DOHH2 (cell line): ENCODE measurements around the gene MEGF8.

Experiments
- H3F3A ChIP-seq: fragments of 200-600 bp; sonication (generic), shearing (Covaris generic); 2 replicates; pipeline ENCODE4 v1.6.0; 2016; ENCODE audit warnings: antibody characterized with exemption, mild to moderate bottlenecking; ENCODE audit not compliant: control insufficient read depth, insufficient read depth
- H3K27ac ChIP-seq: fragments of 200-600 bp; sonication (generic); 2 replicates; pipeline ENCODE4 v1.5.1; 2014; ENCODE audit warnings: low read depth, mild to moderate bottlenecking, low read length, moderate library complexity
- H3K27me3 ChIP-seq: fragments of 200-600 bp; sonication (generic); 2 replicates; pipeline ENCODE4 v1.6.1; 2014; ENCODE audit warnings: mild to moderate bottlenecking, low read length, mixed read lengths; ENCODE audit not compliant: control insufficient read depth
- H3K36me3 ChIP-seq: fragments of 200-600 bp; sonication (generic); 2 replicates; pipeline ENCODE4 v1.6.1; 2014; ENCODE audit warnings: mild to moderate bottlenecking, low read length, moderate library complexity, mixed read lengths; ENCODE audit not compliant: control insufficient read depth
- H3K4me1 ChIP-seq: fragments of 200-600 bp; sonication (generic); 2 replicates; pipeline ENCODE4 v1.6.1; 2014; ENCODE audit warnings: mild to moderate bottlenecking, low read length, mixed read lengths; ENCODE audit not compliant: control insufficient read depth
- H3K4me2 ChIP-seq: fragments of 200-600 bp; sonication (generic); 2 replicates; pipeline ENCODE4 v1.6.0; 2014; ENCODE audit warnings: mild to moderate bottlenecking, low read length, moderate library complexity
- H3K4me3 ChIP-seq: fragments of 200-600 bp; sonication (generic); 2 replicates; pipeline ENCODE4 v1.5.1; 2014; ENCODE audit warnings: mild to moderate bottlenecking, low read length, mixed read lengths
- H3K79me2 ChIP-seq: fragments of 200-600 bp; sonication (generic); 2 replicates; pipeline ENCODE4 v1.6.1; 2014; ENCODE audit warnings: mild to moderate bottlenecking, low read length, mixed read lengths; ENCODE audit not compliant: control insufficient read depth
- H3K9me2 ChIP-seq: fragments of 200-600 bp; sonication (generic); replicated peaks from 2 replicates; pipeline ENCODE4 v1.6.1; 2014; ENCODE audit warnings: mild to moderate bottlenecking, low read length, mixed read lengths; ENCODE audit not compliant: control insufficient read depth
- H3K9me3 ChIP-seq: fragments of 200-600 bp; sonication (generic); 2 replicates; pipeline ENCODE4 v1.6.1; 2014; ENCODE audit warnings: antibody characterized with exemption, low read length, mixed read lengths; ENCODE audit not compliant: control insufficient read depth, insufficient read depth
- H4K20me1 ChIP-seq: fragments of 200-600 bp; sonication (generic); 2 replicates; pipeline ENCODE4 v1.6.0; 2014; ENCODE audit warnings: low read depth, mild to moderate bottlenecking, antibody characterized with exemption, low read length, moderate library complexity; ENCODE audit not compliant: control insufficient read depth, insufficient read depth
- EZH2phosphoT487 ChIP-seq: fragments of 200-600 bp; sonication (generic); IDR thresholded peaks from 2 replicates; pipeline ENCODE4 v1.6.1; 2017; ENCODE audit warnings: borderline replicate concordance, mild to moderate bottlenecking, antibody characterized with exemption, low read length, moderate library complexity, mixed read lengths
- TF ChIP-seq, protein P1 (sequence below): fragments of 200-600 bp; sonication (generic); IDR thresholded peaks from one replicate; pipeline ENCODE4 v1.5.1; 2014; ENCODE audit warnings: antibody characterized with exemption, mild to moderate bottlenecking, low read depth, low read length; ENCODE audit not compliant: poor library complexity, severe bottlenecking

Gene MEGF8

GRCh38 chr19:42362891-42363440 lies 37.5 kb downstream of the MEGF8 start:
- Histone ChIP-seq H3K27ac (no peak overlapping the region), H3K4me2 (no peak overlapping the region)

DNA sequence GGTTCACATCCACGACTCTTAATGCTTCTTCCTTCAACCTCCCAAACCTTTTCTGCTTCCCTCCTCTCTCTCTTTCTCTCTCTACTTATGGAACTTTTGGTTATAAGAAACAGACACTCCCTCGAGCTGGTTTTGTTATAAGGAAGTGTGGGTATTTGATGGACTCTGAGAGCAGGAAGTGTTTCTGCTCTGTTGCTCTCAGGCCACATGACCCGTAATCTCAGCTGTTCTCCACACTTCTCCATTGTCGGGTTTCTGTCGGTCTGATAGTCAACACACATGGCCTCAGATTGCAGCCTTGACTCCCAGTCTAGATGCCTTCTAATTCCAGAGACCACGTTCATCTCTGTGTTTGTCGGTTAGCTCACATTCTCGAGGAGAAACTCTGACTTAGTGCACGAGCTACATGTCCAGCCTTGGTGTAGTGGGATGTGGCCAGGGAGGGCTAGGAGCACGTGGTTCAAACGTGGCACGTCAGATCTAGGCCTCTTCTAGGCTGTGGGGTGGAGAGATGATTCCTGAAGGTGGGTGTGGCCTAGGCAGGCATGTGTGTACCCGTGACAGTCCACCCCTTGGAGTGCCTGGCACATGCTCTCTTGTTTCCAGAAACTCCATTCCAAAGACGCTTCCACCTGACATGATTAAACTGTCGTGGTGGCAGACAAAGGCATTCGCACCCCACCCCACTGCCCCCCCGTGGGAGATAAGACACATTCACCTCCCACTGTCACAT lies 38.3 kb downstream of the MEGF8 start:
- Histone ChIP-seq H3K9me2 (no peaks in the 10 kb centered on the region), H3K36me3 (peaks cover 17% of the 10 kb centered on the region), H4K20me1 (no peaks in the 10 kb centered on the region), H3K4me3 (0 out of 2 replicates have a peak overlapping the region, but pooled peaks have one; percentile 1), H3K4me2 (peak overlapping the region; percentile 15; the same call in 1 of the 2 replicates), H3K27me3 (no peaks in the 10 kb centered on the region), H3K27ac (no peak overlapping the region), H3K79me2 (no peaks in the 10 kb centered on the region), H3K4me1 (peaks cover 22% of the 10 kb centered on the region), H3K9me3 (peaks cover 11% of the 10 kb centered on the region; the same call in 1 of the 2 replicates), H3F3A (peaks cover 6% of the 10 kb centered on the region; the same call in 1 of the 2 replicates)
- TF ChIP-seq, protein P1, sequence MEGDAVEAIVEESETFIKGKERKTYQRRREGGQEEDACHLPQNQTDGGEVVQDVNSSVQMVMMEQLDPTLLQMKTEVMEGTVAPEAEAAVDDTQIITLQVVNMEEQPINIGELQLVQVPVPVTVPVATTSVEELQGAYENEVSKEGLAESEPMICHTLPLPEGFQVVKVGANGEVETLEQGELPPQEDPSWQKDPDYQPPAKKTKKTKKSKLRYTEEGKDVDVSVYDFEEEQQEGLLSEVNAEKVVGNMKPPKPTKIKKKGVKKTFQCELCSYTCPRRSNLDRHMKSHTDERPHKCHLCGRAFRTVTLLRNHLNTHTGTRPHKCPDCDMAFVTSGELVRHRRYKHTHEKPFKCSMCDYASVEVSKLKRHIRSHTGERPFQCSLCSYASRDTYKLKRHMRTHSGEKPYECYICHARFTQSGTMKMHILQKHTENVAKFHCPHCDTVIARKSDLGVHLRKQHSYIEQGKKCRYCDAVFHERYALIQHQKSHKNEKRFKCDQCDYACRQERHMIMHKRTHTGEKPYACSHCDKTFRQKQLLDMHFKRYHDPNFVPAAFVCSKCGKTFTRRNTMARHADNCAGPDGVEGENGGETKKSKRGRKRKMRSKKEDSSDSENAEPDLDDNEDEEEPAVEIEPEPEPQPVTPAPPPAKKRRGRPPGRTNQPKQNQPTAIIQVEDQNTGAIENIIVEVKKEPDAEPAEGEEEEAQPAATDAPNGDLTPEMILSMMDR = no peak
- no peak for TF ChIP-seq EZH2phosphoT487

More at GRCh38 chr19:42362891-42363440, 37.5 kb downstream of the MEGF8 start:
- peaks cover 6% of the 10 kb centered on the region; the same call in 1 of the 2 replicates for H3F3A ChIP-seq
- H3K9me2 ChIP-seq = no peaks in the 10 kb centered on the region
- H3K9me3 ChIP-seq = peaks cover 11% of the 10 kb centered on the region; the same call in 1 of the 2 replicates
- H4K20me1 ChIP-seq = no peaks in the 10 kb centered on the region
- peaks cover 17% of the 10 kb centered on the region for H3K36me3 ChIP-seq
- no peaks in the 10 kb centered on the region for H3K27me3 ChIP-seq
- no peaks in the 10 kb centered on the region for H3K79me2 ChIP-seq
- TF ChIP-seq EZH2phosphoT487 = no peak
- TF ChIP-seq, protein P1 = no peak
- no peak overlapping the region for H3K4me3 ChIP-seq
- peaks cover 22% of the 10 kb centered on the region for H3K4me1 ChIP-seq

DNA sequence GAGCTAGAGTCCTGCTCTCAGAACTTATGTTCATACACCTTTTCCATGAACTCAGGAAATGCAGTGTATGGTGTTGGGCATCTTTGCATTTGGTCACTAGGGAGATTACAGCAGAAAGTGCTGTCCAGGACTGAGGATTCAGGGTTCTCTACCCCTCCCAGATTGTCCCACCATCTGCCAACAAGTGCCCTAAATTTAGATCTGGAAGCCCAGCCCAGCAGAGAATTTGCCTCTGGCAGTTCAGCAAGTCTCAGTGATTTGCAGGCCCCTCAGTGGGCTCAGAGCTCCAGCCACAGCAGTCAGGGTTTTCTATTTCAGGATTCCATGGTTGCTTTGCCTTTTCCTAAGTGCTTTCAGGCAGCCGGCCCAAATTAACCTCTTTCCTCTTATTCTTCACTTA lies 41.2 kb downstream of the MEGF8 start:
- H3K27me3 ChIP-seq = no peaks in the 10 kb centered on the region
- peaks cover 22% of the 10 kb centered on the region for H3K4me1 ChIP-seq
- peaks cover 17% of the 10 kb centered on the region for H3K36me3 ChIP-seq
- no peaks in the 10 kb centered on the region for H3F3A ChIP-seq
- no peaks in the 10 kb centered on the region for H3K9me2 ChIP-seq
- H4K20me1 ChIP-seq = no peaks in the 10 kb centered on the region; the same call in 1 of the 2 replicates
- no peak overlapping the region for H3K4me3 ChIP-seq
- H3K4me2 ChIP-seq = no peak overlapping the region
- no peaks in the 10 kb centered on the region for H3K79me2 ChIP-seq
- TF ChIP-seq, protein P1 = no peak
- no peak for TF ChIP-seq EZH2phosphoT487
- H3K27ac ChIP-seq = no peak overlapping the region
- peaks cover 11% of the 10 kb centered on the region; the same call in 1 of the 2 replicates for H3K9me3 ChIP-seq
